ENCODE measurements around the gene OR10A3. TPM values are rescaled to one million over a fixed set of nuclear protein-coding genes. Genes with fewer than 3 reads are reported as not detected.

OR10A3 gene
- total RNA-seq, 1 donor = under 0.01 TPM

DNA sequence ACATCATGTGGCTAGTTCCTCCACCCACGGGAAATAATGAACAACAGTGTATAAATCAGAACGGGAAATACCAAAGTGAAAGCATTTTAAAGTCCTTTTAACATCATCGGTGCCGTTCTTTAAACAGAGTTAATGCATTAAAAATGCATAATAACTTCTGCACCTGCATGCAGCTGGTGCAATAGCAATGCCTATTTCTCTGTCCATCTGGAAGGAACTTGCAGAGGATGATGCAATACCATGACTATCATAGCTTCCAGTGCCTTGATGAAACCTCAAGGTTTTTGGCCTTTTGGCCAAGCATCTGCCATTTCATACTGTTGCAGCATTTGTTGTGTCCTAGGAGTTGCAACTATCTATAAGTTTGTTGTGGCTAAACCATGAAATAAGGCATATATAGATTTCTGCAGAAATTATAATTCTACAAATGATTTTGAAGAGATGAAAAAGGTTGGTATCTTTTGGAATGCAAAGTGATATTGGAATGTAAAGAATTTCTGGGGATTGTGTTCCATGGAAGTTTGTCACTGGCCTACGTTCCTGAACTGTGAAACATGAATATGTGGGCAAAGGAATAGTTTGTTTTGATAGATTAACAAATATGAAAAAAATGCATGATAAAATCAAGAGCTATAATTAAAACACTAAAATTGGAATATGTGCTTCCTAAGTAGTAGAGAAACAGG lies 35.9 kb upstream of the OR10A3 start:
- no peak overlapping the region for H3K4me3 ChIP-seq (ENCODE audit: low read depth, low read length)
- peak; percentile 88 for DNase-seq (ENCODE audit: low read depth)
- TF ChIP-seq, protein P1, sequence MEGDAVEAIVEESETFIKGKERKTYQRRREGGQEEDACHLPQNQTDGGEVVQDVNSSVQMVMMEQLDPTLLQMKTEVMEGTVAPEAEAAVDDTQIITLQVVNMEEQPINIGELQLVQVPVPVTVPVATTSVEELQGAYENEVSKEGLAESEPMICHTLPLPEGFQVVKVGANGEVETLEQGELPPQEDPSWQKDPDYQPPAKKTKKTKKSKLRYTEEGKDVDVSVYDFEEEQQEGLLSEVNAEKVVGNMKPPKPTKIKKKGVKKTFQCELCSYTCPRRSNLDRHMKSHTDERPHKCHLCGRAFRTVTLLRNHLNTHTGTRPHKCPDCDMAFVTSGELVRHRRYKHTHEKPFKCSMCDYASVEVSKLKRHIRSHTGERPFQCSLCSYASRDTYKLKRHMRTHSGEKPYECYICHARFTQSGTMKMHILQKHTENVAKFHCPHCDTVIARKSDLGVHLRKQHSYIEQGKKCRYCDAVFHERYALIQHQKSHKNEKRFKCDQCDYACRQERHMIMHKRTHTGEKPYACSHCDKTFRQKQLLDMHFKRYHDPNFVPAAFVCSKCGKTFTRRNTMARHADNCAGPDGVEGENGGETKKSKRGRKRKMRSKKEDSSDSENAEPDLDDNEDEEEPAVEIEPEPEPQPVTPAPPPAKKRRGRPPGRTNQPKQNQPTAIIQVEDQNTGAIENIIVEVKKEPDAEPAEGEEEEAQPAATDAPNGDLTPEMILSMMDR (IDR thresholded peaks at IDR 0.05; ENCODE audit: insufficient read depth, low read depth, low read length) = no peak

DNA sequence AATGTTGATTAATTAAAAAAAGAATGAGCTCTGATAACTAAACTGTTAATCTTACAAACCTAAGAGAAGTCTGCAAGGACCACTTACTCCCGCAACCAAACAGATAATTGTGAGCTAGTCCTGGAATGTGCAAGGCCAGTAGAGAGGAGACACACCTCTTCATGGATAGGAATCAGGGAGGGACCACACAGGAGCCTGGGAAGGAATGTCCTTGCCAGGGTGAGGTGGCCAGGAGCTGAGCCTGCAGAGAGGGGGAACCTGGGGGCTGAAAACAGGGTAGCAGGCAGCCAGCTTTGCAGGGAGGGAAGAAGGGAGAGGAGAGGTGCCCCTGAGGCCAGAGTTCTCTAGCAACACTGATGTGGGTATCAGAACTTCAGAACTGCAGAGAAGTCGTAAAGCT lies 33.2 kb upstream of the OR10A3 start:
- no peak overlapping the region for H3K4me3 ChIP-seq (ENCODE audit: low read depth, low read length)
- TF ChIP-seq, protein P1 (IDR thresholded peaks at IDR 0.05; ENCODE audit: insufficient read depth, low read depth, low read length) = no peak
- DNase-seq (ENCODE audit: low read depth) = no peak

DNA sequence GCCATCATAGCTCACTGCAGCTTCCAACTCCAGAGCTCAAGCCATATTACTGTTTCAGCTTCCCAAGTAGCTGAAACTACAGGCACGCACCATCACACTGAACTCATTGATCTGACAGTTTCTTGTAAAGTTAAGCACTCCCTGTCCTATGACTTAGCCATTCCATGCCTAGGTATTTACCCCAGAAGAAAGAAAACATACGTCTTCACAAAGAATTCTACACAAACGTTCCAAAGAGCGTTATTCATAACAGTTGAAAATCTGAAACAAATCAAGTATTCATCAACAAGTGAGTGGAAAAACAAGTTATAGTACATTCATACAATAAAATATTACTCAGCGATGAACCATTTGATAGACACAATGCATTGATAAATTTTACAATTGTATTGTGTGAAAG lies 31.5 kb upstream of the OR10A3 start:
- no peak for DNase-seq (ENCODE audit: low read depth)
- H3K4me3 ChIP-seq (ENCODE audit: low read depth, low read length) = no peak overlapping the region
- TF ChIP-seq, protein P1 (IDR thresholded peaks at IDR 0.05; ENCODE audit: insufficient read depth, low read depth, low read length) = no peak

DNA sequence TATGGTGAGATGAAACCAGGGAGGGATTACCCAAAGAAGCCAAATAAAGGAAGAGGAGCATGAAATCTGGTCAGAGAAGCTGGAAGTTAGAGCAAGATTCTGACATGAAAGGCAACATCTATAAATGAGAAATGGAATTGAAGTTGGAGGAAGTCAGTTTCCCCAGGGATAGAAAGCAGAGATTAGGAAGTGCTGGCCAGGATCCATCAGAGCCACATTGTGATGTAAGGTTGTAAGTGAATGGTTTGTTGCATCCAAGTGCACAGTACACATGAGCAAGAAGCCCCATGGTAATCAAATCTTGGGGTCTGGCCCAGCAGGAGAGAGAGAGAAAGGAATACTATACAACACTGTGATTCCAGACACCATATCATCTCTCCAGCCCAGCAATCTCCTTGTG lies 30.3 kb upstream of the OR10A3 start:
- H3K4me3 ChIP-seq (ENCODE audit: low read depth, low read length) = no peak overlapping the region
- DNase-seq (ENCODE audit: low read depth) = no peak
- TF ChIP-seq, protein P1 (IDR thresholded peaks at IDR 0.05; ENCODE audit: insufficient read depth, low read depth, low read length) = no peak

DNA sequence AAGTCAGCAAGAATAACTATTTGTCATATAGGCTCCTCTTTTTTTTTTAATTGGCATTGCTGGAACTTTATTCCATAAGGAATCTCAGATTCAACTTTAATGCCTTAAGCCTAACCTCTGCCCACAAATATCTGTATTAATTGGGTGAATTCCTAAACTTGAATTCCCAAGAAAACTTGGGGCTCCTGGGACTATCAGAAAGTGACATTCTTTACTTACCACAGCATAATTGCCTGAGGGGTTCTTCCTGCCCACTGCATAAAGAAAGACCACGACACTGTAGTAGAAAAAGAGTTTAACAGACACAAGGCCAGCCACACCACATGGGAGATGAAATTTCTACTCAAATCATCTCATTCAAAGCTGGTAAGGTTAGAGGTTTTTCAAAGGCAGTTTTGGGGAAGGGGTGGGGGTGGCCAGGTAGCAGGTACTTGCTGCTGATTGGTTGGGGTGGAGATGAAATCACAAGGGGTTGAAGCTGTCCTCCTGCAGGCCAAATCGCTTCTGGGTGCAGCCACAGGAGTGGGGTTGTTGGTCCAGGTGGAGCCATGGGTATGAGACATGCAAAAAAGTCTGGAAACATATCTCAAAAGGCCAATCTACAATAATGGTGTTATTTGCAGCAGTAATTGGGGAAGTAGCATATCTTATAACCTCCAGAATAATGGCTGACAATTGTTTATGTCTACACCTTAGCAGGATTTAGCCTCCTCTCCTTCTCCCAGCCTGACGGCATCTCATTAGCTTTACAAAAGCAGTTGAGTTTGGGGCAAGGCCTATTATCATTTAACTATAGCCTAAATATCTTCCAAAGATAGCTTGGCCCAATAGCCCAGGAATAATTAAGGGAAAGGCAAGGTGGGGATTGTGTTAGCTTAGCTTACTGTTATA lies 28.5 kb upstream of the OR10A3 start:
- DNase-seq (ENCODE audit: low read depth) = no peak
- H3K4me3 ChIP-seq (ENCODE audit: low read depth, low read length) = no peak overlapping the region
- TF ChIP-seq, protein P1 (IDR thresholded peaks at IDR 0.05; ENCODE audit: insufficient read depth, low read depth, low read length) = no peak

DNA sequence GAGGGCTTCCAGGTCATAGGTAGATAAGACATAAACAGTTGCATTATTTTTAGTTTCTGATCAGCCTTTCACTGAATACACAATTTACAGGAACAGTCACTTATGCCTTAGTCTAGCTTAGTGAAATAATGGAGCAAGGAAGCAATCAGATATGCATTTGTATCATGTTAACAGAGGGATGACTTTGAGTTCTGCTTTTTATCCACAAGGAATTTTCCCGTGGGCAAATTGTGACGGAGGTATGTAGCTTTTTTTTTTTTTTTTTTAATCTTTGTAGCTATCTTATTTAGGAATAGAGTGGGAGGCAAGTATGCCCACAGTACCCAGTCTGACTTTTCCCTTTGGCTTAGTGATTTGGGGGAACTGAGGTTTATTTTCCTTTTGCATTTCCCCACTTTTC lies 27.2 kb upstream of the OR10A3 start:
- DNase-seq (ENCODE audit: low read depth) = no peak
- TF ChIP-seq, protein P1 (IDR thresholded peaks at IDR 0.05; ENCODE audit: insufficient read depth, low read depth, low read length) = no peak
- H3K4me3 ChIP-seq (ENCODE audit: low read depth, low read length) = no peak overlapping the region
